ENCODE results near the gene REM2. TPM values are rescaled to one million over a fixed set of nuclear protein-coding genes. Genes with fewer than 3 reads are reported as not detected.
"Not testable (repeated sequence)": the region's sequence is repeated elsewhere in the genome, so short reads cannot be mapped to it uniquely, and the experiment has no call there.

REM2 gene
- total RNA-seq, 1 experiment from 2014 or later: 0.47 TPM

DNA sequence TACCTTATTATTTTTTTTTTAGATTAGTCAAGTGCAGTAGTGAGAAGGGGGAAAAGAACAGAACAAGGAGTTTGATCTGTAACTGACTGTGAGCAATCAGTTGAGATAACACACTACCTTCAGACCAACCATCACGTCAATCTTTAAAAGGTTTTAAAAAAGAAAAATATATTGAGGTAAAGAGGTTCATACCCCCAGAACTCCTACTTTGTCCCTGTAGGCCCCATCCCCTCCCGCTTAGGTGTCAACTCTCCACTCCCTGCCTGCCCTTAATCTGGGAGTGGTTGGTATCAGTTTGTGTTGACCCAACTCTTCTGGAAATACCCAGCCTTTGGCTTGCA, 30.5 kb upstream of the REM2 start (continued):
- no peak for TF ChIP-seq ZNF274 (IDR thresholded peaks at IDR 0.05; ENCODE audit: low read depth, low read length)
- TF ChIP-seq SIN3A (IDR thresholded peaks at IDR 0.05; ENCODE audit: low read depth): no peak

DNA sequence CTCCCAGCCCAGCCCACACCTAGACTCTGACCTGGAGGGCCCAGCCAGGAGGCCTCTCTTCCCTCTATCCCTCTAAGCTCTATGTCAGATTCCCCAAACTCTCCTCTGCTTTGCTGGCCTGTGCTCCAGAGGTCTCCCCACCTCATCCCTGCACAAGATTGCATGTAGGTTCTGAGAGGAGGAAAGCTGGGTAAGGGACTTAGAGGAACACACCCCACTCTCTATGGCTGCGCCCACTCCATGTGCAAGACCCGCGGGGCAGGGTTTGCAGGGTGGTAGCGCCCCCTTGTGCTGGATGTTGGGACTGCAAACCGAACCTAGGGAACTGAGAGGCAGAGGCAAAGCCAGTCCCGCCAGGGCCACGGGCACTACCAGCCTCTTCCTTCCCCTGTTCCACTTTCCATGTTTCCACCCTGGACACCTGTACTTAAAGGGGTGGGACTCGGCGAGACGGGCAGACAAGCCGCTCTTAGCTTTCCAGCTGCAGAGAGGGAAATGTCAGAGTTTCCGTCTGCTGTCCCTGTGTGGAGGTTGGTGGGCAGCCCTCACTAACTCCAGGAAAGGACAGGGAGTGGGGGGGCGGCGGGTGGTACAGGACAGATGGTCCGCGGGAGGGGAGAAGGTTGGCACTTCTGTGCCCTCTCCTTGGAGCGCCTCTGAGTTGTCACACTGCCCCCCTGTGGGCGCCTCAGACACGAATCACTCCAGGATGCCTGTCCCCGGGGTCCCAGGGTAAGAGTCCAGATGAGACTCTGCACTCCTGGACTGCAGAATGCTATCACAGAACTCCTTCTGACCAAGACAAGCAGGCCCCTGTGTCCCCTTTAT, 29.9 kb upstream of the REM2 start:
- ChIA-PET RAD21 (ENCODE audit: low non-redundant PET in 1 of 2, low total read pairs in 2 of 2, uncharacterized antibody in 2 of 2, unreplicated experiment in 2 of 2) (interaction anchor here (0.6 to 2.2 kb wide), 7 partner anchors 18 to 291 kb away, joined by 3 to 8 read pairs (median 3); partner anchors contain the start of gene LRP10 (in 1 of the 2)), POLR2A (interaction anchor here (1.2 to 1.3 kb wide), 2 partner anchors 195 to 202 kb away, joined by 5 read pairs; no protein-coding TSS in a partner anchor), CTCF (interaction anchor here (0.6 to 5.6 kb wide), 19 partner anchors 10 to 293 kb away, joined by 3 to 41 read pairs (median 4); partner anchors contain the start of genes ACIN1, DAD1 and LRP10)
- no peaks in the 10 kb centered on the region for H3K9me2 ChIP-seq (ENCODE audit: insufficient read depth)
- H3K4me3 ChIP-seq (replicated peaks in 1 of 2; ENCODE audit: low read depth in 1 of 2, low read length in 2 of 2): peak overlapping the region; percentile 40 to 53
- DNase-seq (ENCODE audit: low read depth, low spot score): peak; percentile 63
- no peaks in the 10 kb centered on the region for H4K20me1 ChIP-seq (ENCODE audit: insufficient read depth)
- no peaks in the 10 kb centered on the region for H3K79me2 ChIP-seq (ENCODE audit: insufficient read depth, low read length)
- peak; percentile 25; the same call in 1 of the 2 replicates for TF ChIP-seq ZFX (IDR thresholded peaks at IDR 0.05)
- TF ChIP-seq POLR2AphosphoS5 (IDR thresholded peaks at IDR 0.05; ENCODE audit: low read depth, low read length): peak; percentile 40
- TF ChIP-seq YY1 (IDR thresholded peaks at IDR 0.05; ENCODE audit: extremely low read depth, insufficient replicate concordance, low read depth, low read length): no peak
- TF ChIP-seq, protein P1, sequence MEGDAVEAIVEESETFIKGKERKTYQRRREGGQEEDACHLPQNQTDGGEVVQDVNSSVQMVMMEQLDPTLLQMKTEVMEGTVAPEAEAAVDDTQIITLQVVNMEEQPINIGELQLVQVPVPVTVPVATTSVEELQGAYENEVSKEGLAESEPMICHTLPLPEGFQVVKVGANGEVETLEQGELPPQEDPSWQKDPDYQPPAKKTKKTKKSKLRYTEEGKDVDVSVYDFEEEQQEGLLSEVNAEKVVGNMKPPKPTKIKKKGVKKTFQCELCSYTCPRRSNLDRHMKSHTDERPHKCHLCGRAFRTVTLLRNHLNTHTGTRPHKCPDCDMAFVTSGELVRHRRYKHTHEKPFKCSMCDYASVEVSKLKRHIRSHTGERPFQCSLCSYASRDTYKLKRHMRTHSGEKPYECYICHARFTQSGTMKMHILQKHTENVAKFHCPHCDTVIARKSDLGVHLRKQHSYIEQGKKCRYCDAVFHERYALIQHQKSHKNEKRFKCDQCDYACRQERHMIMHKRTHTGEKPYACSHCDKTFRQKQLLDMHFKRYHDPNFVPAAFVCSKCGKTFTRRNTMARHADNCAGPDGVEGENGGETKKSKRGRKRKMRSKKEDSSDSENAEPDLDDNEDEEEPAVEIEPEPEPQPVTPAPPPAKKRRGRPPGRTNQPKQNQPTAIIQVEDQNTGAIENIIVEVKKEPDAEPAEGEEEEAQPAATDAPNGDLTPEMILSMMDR (IDR thresholded peaks at IDR 0.05 in 2 of 3, conservative IDR thresholded peaks at IDR 0.05 in 1 of 3; ENCODE audit: borderline replicate concordance in 1 of 3, insufficient read depth in 1 of 3, low read depth in 2 of 3, low read length in 2 of 3): peak; percentile 92 to 93 (median 92)
- no peak for TF ChIP-seq ZNF274 (IDR thresholded peaks at IDR 0.05; ENCODE audit: low read depth, low read length)
- no peak for TF ChIP-seq CBX3 (IDR thresholded peaks at IDR 0.05; ENCODE audit: low read depth)
- TF ChIP-seq RAD21 (IDR thresholded peaks at IDR 0.05; ENCODE audit: low read depth): peak; percentile 96
- H3K27ac ChIP-seq (ENCODE audit: low read depth, low read length): peak overlapping the region; percentile 42; the same call in 1 of the 2 replicates
- no TSS peak for BruUV-seq (replicated peaks)
- no peaks in the 10 kb centered on the region for H3K36me3 ChIP-seq (ENCODE audit: control insufficient read depth in 1 of 2, insufficient read depth in 2 of 2, low read length in 2 of 2)
- H3K4me1 ChIP-seq (ENCODE audit: control insufficient read depth in 1 of 2, insufficient read depth in 2 of 2, low read length in 2 of 2): peaks cover 3 to 19% of the 10 kb centered on the region in 2 experiments; a peak in 2 of 4 replicates
- H3K9ac ChIP-seq (ENCODE audit: low read length): peak overlapping the region; percentile 53
- H3K27me3 ChIP-seq (ENCODE audit: insufficient read depth, low read length): no peaks in the 10 kb centered on the region
- no peaks in the 10 kb centered on the region for H3K9me3 ChIP-seq (ENCODE audit: control insufficient read depth in 1 of 2, insufficient read depth in 1 of 2, low read depth in 1 of 2, low read length in 2 of 2)
- ATAC-seq: peak; percentile 91
- intact Hi-C loops (cut with micrococcal nuclease): loop anchor here (1.0 to 2.0 kb wide), 5 partner anchors 30 to 296 kb away; partner anchors contain the start of gene OXA1L
- peak overlapping the region; percentile 91 for H3K4me2 ChIP-seq (ENCODE audit: low read length)
- peak overlapping the region; percentile 95 for H2AFZ ChIP-seq (ENCODE audit: low read depth, low read length, poor library complexity, severe bottlenecking)

DNA sequence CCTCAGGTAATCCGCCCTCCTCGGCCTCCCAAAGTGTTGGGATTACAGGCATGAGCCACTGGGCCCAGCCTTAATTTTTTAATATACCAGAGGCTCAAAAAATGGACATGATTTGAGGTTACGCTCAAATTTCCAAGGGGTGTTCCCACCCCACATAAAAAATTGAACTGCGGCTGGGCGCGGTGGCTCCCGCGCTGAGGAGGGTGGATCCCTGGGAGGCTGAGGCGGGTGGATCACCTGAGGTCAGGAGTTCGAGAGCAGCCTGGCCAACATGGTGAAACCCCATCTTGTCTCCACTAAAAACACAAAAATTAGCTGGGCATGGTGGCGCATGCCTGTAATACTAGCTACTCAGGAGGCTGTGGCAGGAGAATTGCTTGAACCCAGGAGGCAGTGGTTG, 28.7 kb upstream of the REM2 start:
- H3K9me2 ChIP-seq (ENCODE audit: insufficient read depth); H3K9me3 ChIP-seq (ENCODE audit: control insufficient read depth in 1 of 2, insufficient read depth in 1 of 2, low read depth in 1 of 2, low read length in 2 of 2); H3K79me2 ChIP-seq (ENCODE audit: insufficient read depth, low read length); H3K4me3 ChIP-seq (replicated peaks in 1 of 2; ENCODE audit: low read depth in 1 of 2, low read length in 2 of 2); ATAC-seq; H2AFZ ChIP-seq (ENCODE audit: low read depth, low read length, poor library complexity, severe bottlenecking); H3K27me3 ChIP-seq (ENCODE audit: insufficient read depth, low read length); H3K9ac ChIP-seq (ENCODE audit: low read length); intact Hi-C loops (cut with micrococcal nuclease); DNase-seq (ENCODE audit: low read depth, low spot score); H3K27ac ChIP-seq (ENCODE audit: low read depth, low read length); H4K20me1 ChIP-seq (ENCODE audit: insufficient read depth); H3K36me3 ChIP-seq (ENCODE audit: control insufficient read depth in 1 of 2, insufficient read depth in 2 of 2, low read length in 2 of 2); H3K4me2 ChIP-seq (ENCODE audit: low read length); BruUV-seq (replicated peaks): not testable (repeated sequence)
- peaks cover 3 to 19% of the 10 kb centered on the region in 2 experiments; a peak in 2 of 4 replicates for H3K4me1 ChIP-seq (ENCODE audit: control insufficient read depth in 1 of 2, insufficient read depth in 2 of 2, low read length in 2 of 2)
- POLR2A ChIA-PET: interaction anchor here (0.7 kb wide), 1 partner anchor 88 kb away, joined by 4 read pairs; the partner anchor contains the start of gene OXA1L
- RAD21 ChIA-PET (ENCODE audit: low non-redundant PET in 1 of 2, low total read pairs in 2 of 2, uncharacterized antibody in 2 of 2, unreplicated experiment in 2 of 2): interaction anchor here in 1 of 2 experiments (2.2 kb wide), 1 partner anchor 31 kb away, joined by 8 read pairs; no protein-coding TSS in a partner anchor
- CTCF ChIA-PET: interaction anchor here (0.6 to 5.6 kb wide), 11 partner anchors 11 to 305 kb away, joined by 3 to 41 read pairs (median 4); partner anchors contain the start of genes LRP10 and MRPL52

Measured in HCT116 (cell line).